OCI-LY1 (cell line): ENCODE results near the gene MNAT1.

Experiments
- H2AFZ ChIP-seq: fragments of 200-600 bp; sonication (generic), shearing (Covaris generic); 2 replicates; pipeline ENCODE4 v1.6.0; 2014; ENCODE audit warnings: antibody characterized with exemption, mild to moderate bottlenecking, low read length
- H3F3A ChIP-seq: fragments of 200-600 bp; sonication (generic), shearing (Covaris generic); 2 replicates; pipeline ENCODE4 v1.6.0; 2014; ENCODE audit warnings: mild to moderate bottlenecking, antibody characterized with exemption, low read length, moderate library complexity; ENCODE audit not compliant: insufficient read depth
- H3K27ac ChIP-seq: fragments of 200-600 bp; sonication (generic); 2 replicates; pipeline ENCODE4 v1.5.1; 2014; ENCODE audit warnings: low read length, mixed run types, mild to moderate bottlenecking, low read depth; ENCODE audit not compliant: poor library complexity, severe bottlenecking
- H3K27me3 ChIP-seq: fragments of 200-600 bp; sonication (generic); 2 replicates; pipeline ENCODE4 v1.6.0; 2014; ENCODE audit warnings: antibody characterized with exemption, mild to moderate bottlenecking, low read length, moderate library complexity; ENCODE audit not compliant: insufficient read depth
- H3K36me3 ChIP-seq: fragments of 200-600 bp; sonication (generic); 2 replicates; pipeline ENCODE4 v1.6.1; 2014; ENCODE audit warnings: mild to moderate bottlenecking, antibody characterized with exemption, low read length, moderate library complexity, mixed read lengths; ENCODE audit not compliant: insufficient read depth
- H3K4me1 ChIP-seq: fragments of 200-600 bp; sonication (generic); 2 replicates; pipeline ENCODE4 v1.5.1; 2014; ENCODE audit warnings: mild to moderate bottlenecking, low read length, moderate library complexity; ENCODE audit not compliant: insufficient read depth, severe bottlenecking
- H3K4me2 ChIP-seq: fragments of 200-600 bp; sonication (generic), shearing (Covaris generic); 2 replicates; pipeline ENCODE4 v1.6.1; 2014; ENCODE audit warnings: low read length
- H3K4me3 ChIP-seq: fragments of 200-600 bp; sonication (generic); 2 replicates; pipeline ENCODE4 v1.5.1; 2014; ENCODE audit warnings: low read length, low read depth, mild to moderate bottlenecking, mixed read lengths; ENCODE audit not compliant: poor library complexity, severe bottlenecking
- H3K79me2 ChIP-seq: fragments of 200-600 bp; shearing (Covaris generic); 2 replicates; pipeline ENCODE4 v1.6.1; 2016; ENCODE audit warnings: mixed run types, low read length, mixed read lengths; ENCODE audit not compliant: insufficient read depth
- H3K9ac ChIP-seq: fragments of 200-600 bp; sonication (generic), shearing (Covaris generic); 2 replicates; pipeline ENCODE4 v1.6.1; 2014; ENCODE audit warnings: mild to moderate bottlenecking, low read length, mixed read lengths
- H3K9me2 ChIP-seq: fragments of 200-600 bp; sonication (generic), shearing (Covaris generic); 2 replicates; pipeline ENCODE4 v1.6.1; 2014; ENCODE audit warnings: low read depth, mild to moderate bottlenecking, low read length, mixed read lengths
- H3K9me3 ChIP-seq: fragments of 200-600 bp; shearing (Covaris generic); 2 replicates; pipeline ENCODE4 v1.6.1; 2014; ENCODE audit warnings: low read length, mixed read lengths
- H4K20me1 ChIP-seq: fragments of 200-600 bp; sonication (generic), shearing (Covaris generic); 2 replicates; pipeline ENCODE4 v1.6.0; 2016; ENCODE audit warnings: mild to moderate bottlenecking, low read length; ENCODE audit not compliant: insufficient read depth
- EZH2 ChIP-seq: fragments of 200-600 bp; sonication (generic), shearing (Covaris generic); IDR thresholded peaks from 2 replicates; pipeline ENCODE4 v1.8.0; 2017; ENCODE audit warnings: borderline replicate concordance, mixed run types, mild to moderate bottlenecking, antibody characterized with exemption, low read length, moderate library complexity, mixed read lengths
- TF ChIP-seq, protein P1 (sequence below): fragments of 200-600 bp; sonication (generic), shearing (Covaris generic); IDR thresholded peaks from 2 replicates; pipeline ENCODE4 v1.5.1; 2017; ENCODE audit warnings: mild to moderate bottlenecking, antibody characterized with exemption, low read length, moderate library complexity, mixed read lengths

MNAT1 gene

DNA sequence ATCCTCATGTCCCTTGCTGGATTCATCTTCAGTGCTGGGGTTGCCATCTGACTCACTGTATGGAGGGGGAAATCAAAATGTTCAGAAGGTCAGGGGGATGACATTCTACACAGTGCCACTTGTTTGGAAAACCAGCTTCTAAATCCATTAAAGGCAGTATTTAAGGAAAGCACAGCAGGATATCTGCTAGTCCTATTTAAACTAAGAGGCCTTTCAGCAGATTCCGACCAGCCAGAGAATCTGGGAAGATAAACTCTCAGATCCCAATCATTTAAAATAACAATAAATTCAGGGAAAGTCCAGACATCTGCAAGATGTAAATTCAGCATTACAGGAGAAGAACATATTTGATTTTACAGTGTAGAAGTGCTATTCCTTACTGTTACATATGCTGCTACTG, 14.2 kb upstream of the MNAT1 start:
- no peaks in the 10 kb centered on the region for H3K79me2 ChIP-seq
- H3K9ac ChIP-seq, result no peak overlapping the region
- H3K9me3 ChIP-seq, result no peaks in the 10 kb centered on the region
- no peaks in the 10 kb centered on the region for H3F3A ChIP-seq
- no peak overlapping the region for H2AFZ ChIP-seq
- H3K27ac ChIP-seq, result no peak overlapping the region
- no peak overlapping the region for H3K4me2 ChIP-seq
- TF ChIP-seq, protein P1, sequence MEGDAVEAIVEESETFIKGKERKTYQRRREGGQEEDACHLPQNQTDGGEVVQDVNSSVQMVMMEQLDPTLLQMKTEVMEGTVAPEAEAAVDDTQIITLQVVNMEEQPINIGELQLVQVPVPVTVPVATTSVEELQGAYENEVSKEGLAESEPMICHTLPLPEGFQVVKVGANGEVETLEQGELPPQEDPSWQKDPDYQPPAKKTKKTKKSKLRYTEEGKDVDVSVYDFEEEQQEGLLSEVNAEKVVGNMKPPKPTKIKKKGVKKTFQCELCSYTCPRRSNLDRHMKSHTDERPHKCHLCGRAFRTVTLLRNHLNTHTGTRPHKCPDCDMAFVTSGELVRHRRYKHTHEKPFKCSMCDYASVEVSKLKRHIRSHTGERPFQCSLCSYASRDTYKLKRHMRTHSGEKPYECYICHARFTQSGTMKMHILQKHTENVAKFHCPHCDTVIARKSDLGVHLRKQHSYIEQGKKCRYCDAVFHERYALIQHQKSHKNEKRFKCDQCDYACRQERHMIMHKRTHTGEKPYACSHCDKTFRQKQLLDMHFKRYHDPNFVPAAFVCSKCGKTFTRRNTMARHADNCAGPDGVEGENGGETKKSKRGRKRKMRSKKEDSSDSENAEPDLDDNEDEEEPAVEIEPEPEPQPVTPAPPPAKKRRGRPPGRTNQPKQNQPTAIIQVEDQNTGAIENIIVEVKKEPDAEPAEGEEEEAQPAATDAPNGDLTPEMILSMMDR, result no peak
- no peak for TF ChIP-seq EZH2
- H4K20me1 ChIP-seq, result no peaks in the 10 kb centered on the region
- H3K36me3 ChIP-seq, result no peaks in the 10 kb centered on the region
- no peak overlapping the region for H3K4me3 ChIP-seq
- H3K27me3 ChIP-seq, result no peaks in the 10 kb centered on the region
- H3K4me1 ChIP-seq, result peaks cover 7% of the 10 kb centered on the region
- H3K9me2 ChIP-seq, result no peaks in the 10 kb centered on the region

DNA sequence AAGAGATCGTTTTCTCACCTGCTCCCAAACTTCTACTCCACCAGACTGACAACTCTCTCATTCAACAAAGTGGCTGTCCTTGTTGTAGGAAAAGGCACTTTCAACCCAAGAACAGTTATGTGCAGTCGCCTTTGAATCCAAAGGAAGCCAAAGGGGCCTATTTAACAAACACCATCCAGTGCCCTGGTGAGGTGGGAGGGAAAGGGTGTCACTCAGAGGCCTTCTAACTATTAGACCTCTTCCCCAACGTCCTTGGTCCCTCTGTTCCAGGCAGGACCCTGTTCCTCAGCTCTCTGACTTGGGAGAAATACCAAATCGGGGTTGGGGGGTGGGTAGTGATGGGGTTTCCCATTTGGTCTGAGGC, 13.6 kb upstream of the MNAT1 start:
- Histone ChIP-seq H3K36me3 (no peaks in the 10 kb centered on the region), H3K9me3 (no peaks in the 10 kb centered on the region), H3F3A (no peaks in the 10 kb centered on the region), H3K79me2 (no peaks in the 10 kb centered on the region), H3K27ac (no peak overlapping the region), H3K9me2 (no peaks in the 10 kb centered on the region), H2AFZ (no peak overlapping the region), H4K20me1 (no peaks in the 10 kb centered on the region), H3K9ac (no peak overlapping the region), H3K4me3 (no peak overlapping the region), H3K27me3 (no peaks in the 10 kb centered on the region), H3K4me1 (peaks cover 7% of the 10 kb centered on the region), H3K4me2 (0 out of 2 replicates have a peak overlapping the region, but pooled peaks have one; percentile 22)
- TF ChIP-seq EZH2, result no peak

DNA sequence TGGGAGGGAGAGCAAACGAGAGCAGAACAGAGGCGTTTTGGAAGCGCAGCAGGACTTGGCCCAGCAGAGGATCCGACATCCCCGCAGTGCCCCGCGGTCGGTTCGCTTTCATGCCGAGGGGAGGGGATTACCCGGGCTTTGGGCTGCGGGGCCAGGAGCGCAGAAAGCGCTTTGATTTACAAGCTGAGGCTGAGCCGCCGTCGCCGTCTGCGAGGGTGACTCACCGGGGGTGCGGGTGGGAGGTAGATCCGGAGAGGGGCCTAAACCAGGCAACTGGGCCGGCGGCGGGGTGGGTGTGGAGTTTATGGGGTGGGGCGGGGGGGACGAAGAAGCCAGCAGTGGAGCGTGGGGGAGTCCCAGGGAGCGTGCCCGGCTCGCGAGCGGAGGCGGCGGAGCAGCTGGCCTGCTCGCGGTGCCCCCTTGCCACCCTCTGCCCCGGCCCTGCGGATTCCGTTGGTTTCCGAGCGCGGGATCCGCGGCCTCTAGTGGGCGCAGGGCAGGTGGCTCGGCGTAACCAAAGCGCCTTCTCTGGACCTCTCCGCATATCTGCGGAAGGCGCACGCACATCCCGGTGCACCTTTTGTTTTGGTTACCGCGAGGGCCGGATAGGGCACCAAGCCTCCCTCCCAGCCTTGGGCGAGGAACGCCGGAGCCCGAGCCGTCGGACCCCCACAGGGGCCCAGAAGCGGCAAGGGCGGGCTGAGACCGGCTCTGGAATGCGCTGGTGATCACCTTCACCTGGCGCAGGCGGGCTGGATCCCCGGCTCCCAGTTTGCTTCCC, 13.0 kb upstream of the MNAT1 start:
- Histone ChIP-seq H3K27ac (no peak overlapping the region), H2AFZ (no peak overlapping the region)

More for the DNA sequence above, 13.0 kb upstream of the MNAT1 start:
- Histone ChIP-seq H3K4me1 (peaks cover 7% of the 10 kb centered on the region), H3K27me3 (no peaks in the 10 kb centered on the region), H3K9ac (no peak overlapping the region; the same call in 1 of the 2 replicates), H3K79me2 (no peaks in the 10 kb centered on the region), H3K4me3 (peak overlapping the region; percentile 63), H3K36me3 (no peaks in the 10 kb centered on the region), H3F3A (no peaks in the 10 kb centered on the region), H3K4me2 (peak overlapping the region; percentile 73), H4K20me1 (no peaks in the 10 kb centered on the region), H3K9me3 (no peaks in the 10 kb centered on the region), H3K9me2 (no peaks in the 10 kb centered on the region)
- no peak for TF ChIP-seq EZH2
- TF ChIP-seq, protein P1, result peak; percentile 32; the same call in 1 of the 2 replicates
